ENCODE data around the gene DNAJC15. TPM values are rescaled to one million over a fixed set of nuclear protein-coding genes. Genes with fewer than 3 reads are reported as not detected.

The DNAJC15 gene
- total and polyA plus RNA-seq, 2 of the 8 experiments (the other 6 are each of a cell fraction or from before 2014, with no cell fraction given), result 5.8 to 20.8 TPM

DNA sequence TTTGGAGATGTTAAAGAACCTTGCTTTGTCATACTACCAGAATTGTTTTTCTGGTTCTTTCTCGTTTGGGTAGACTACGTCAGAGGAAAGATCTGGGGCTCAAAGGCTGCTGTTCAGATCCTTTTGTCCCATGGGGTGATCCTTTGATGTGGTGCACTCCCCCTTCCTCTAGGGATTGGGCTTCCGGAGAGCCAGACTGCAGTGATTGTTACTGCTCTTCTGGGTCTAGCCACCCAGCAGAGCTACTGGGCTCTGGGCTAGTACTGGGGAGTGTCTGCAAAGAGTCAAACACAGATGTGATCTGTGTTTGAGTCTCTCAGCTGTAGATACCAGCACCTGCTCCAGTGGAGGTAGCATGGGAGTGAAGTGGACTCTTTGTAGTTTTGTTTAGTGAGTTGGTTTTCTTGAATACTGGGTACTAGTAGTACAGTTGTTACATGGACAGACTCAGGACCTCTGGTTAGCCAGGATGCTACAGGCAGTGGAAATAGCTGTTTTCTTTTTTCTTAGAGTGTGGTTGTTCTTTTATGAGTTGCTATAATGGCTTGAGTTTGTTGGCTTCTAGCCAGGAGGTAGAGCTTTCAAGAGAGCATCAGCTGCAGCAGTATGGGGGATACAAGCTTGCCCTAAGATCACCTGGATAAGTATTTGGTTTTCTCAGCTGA, 34.4 kb downstream of the DNAJC15 start:
- no peak for FAIRE-seq
- Histone ChIP-seq H3K27me3 (replicated peaks in 1 of 4; ENCODE audit: control insufficient read depth in 3 of 4, extremely low read depth in 1 of 4, insufficient read depth in 3 of 4, low read length in 3 of 4) (peaks cover 0 to 13% (median 1%) of the 10 kb centered on the region in 4 experiments; a peak in 5 of 7 replicates), H4K5ac (ENCODE audit: insufficient read length, low read depth, low read length) (no peak overlapping the region), H3K14ac (ENCODE audit: insufficient read length) (no peak overlapping the region), H3K4me3 (ENCODE audit: extremely low read depth in 1 of 4, insufficient read depth in 2 of 4, low read depth in 3 of 4, low read length in 4 of 4) (no peak overlapping the region), H2BK20ac (ENCODE audit: low read length) (no peak overlapping the region), H3K27ac (ENCODE audit: low read depth, low read length) (no peak overlapping the region), H3K4me2 (ENCODE audit: insufficient read depth in 1 of 2, low read depth in 2 of 2, low read length in 2 of 2) (no peak overlapping the region), H3K79me1 (ENCODE audit: low read depth, low read length) (no peaks in the 10 kb centered on the region), H3K79me2 (ENCODE audit: control insufficient read depth in 1 of 2, insufficient read depth in 2 of 2, low read length in 2 of 2) (peaks cover 0 to 29% of the 10 kb centered on the region in 2 experiments; a peak in 1 of 4 replicates), H2BK15ac (ENCODE audit: low read length) (no peak overlapping the region), H2BK12ac (ENCODE audit: low read depth, low read length) (0 out of 2 replicates have a peak overlapping the region, but pooled peaks have one; percentile 39), H2BK5ac (ENCODE audit: low read depth, low read length) (no peak overlapping the region), H3K9ac (replicated peaks in 1 of 4; ENCODE audit: extremely low read depth in 1 of 4, low read depth in 3 of 4, low read length in 3 of 4) (no peak overlapping the region), H2AK5ac (ENCODE audit: low read depth, low read length) (no peak overlapping the region), H4K8ac (ENCODE audit: extremely low read depth, insufficient read depth, low read length) (no peak overlapping the region), H3K4me1 (replicated peaks in 1 of 4; ENCODE audit: control insufficient read depth in 3 of 4, insufficient read depth in 4 of 4, low read length in 3 of 4) (peaks cover 0 to 13% (median 8%) of the 10 kb centered on the region in 4 experiments; a peak in 6 of 7 replicates), H4K20me1 (replicated peaks in 1 of 2; ENCODE audit: control insufficient read depth in 1 of 2, insufficient read depth in 2 of 2, low read length in 2 of 2) (no peaks in the 10 kb centered on the region), H3K23ac (ENCODE audit: insufficient read length) (no peak overlapping the region), H3K36me3 (ENCODE audit: control insufficient read depth in 2 of 4, insufficient read depth in 4 of 4, low read length in 3 of 4) (no peaks in the 10 kb centered on the region), H3K4ac (replicated peaks; ENCODE audit: insufficient read length, low read depth, low read length) (no peak overlapping the region), H2AFZ (ENCODE audit: low read length) (no peak overlapping the region), H3K18ac (ENCODE audit: extremely low read depth, low read length) (peak overlapping the region; percentile 87; the same call in 1 of the 2 replicates), H4K91ac (replicated peaks; ENCODE audit: insufficient read length, low read length) (no peak overlapping the region), H3K9me3 (ENCODE audit: insufficient read depth in 2 of 2, low read depth in 1 of 2, low read length in 1 of 2) (peaks cover 0 to 2% of the 10 kb centered on the region in 2 experiments; a peak in 1 of 4 replicates), H2BK120ac (replicated peaks; ENCODE audit: low read depth, low read length) (no peak overlapping the region), H3K56ac (replicated peaks; ENCODE audit: insufficient read length, low read depth, low read length) (no peak overlapping the region), H3K23me2 (ENCODE audit: low read depth, low read length) (no peaks in the 10 kb centered on the region)
- no peak for DNase-seq (ENCODE audit: low read depth in 1 of 2, low spot score in 2 of 2)
- 52% methylated on average over 3 of the region's 3 CpGs; no CpG with 5 or more reads in 1 of the 2 experiments for WGBS, 2 experiments (ENCODE audit: extremely low coverage in 1 of 2, insufficient coverage in 1 of 2, insufficient read length in 1 of 2, insufficient replicate concordance in 2 of 2, low coverage in 1 of 2, low lambda C conversion rate in 2 of 2, missing lambda C conversion rate in 1 of 2)
- CTCF ChIA-PET (ENCODE audit: partially characterized antibody), result interaction anchor here (0.9 to 2.1 kb wide), 3 partner anchors 11 to 68 kb away, joined by 4 to 5 read pairs (median 5); no protein-coding TSS in a partner anchor
- POLR2A ChIA-PET (ENCODE audit: partially characterized antibody), result interaction anchor here (0.6 to 0.9 kb wide), 3 partner anchors 12 to 24 kb away, joined by 3 to 4 read pairs (median 4); no protein-coding TSS in a partner anchor
- TF ChIP-seq KDM1A (IDR thresholded peaks at IDR 0.05; ENCODE audit: borderline replicate concordance, low read length) (no peak), SIN3A (conservative IDR thresholded peaks at IDR 0.05 in 1 of 2, IDR thresholded peaks at IDR 0.05 in 1 of 2; ENCODE audit: low read depth in 1 of 2, low read length in 2 of 2) (no peak), NANOG (IDR thresholded peaks at IDR 0.05; ENCODE audit: insufficient read depth, low read depth, low read length, poor library complexity, severe bottlenecking) (no peak), SIRT6 (IDR thresholded peaks at IDR 0.05; ENCODE audit: low read length) (no peak), MAFK (IDR thresholded peaks at IDR 0.05; ENCODE audit: low read depth, low read length) (no peak), CREB1 (IDR thresholded peaks at IDR 0.05) (no peak), YY1 (IDR thresholded peaks at IDR 0.05; ENCODE audit: low read depth, low read length) (no peak), CBX5 (IDR thresholded peaks at IDR 0.05; ENCODE audit: low read depth, low read length) (no peak), RBBP5 (IDR thresholded peaks at IDR 0.05; ENCODE audit: borderline replicate concordance, low read depth, low read length) (no peak), PHF8 (conservative IDR thresholded peaks at IDR 0.05; ENCODE audit: low read depth, low read length) (no peak), RAD21 (IDR thresholded peaks at IDR 0.05 in 1 of 2, conservative IDR thresholded peaks at IDR 0.05 in 1 of 2; ENCODE audit: low read depth in 2 of 2, low read length in 2 of 2) (no peak), TAF1 (IDR thresholded peaks at IDR 0.05; ENCODE audit: low read depth, low read length) (no peak)
